Endodermal cell (in vitro differentiated cells): ENCODE results near the gene TSPAN15. TPM values are rescaled to one million over a fixed set of nuclear protein-coding genes. Genes with fewer than 3 reads are reported as not detected.

Experiments used
- DNase-seq: peaks from one replicate; pipeline ENCODE4 v3.0.0-alpha.2; 2017
- H3K27ac ChIP-seq: 2 replicates; pipeline ENCODE4 v1.5.1; 2013; ENCODE audit warnings: mild to moderate bottlenecking, low read depth, low read length, moderate library complexity
- H3K27me3 ChIP-seq: 2 replicates; pipeline ENCODE4 v1.6.1; 2013; ENCODE audit warnings: mild to moderate bottlenecking, low read length, moderate library complexity; ENCODE audit not compliant: insufficient read depth, control insufficient read depth, poor library complexity, severe bottlenecking
- H3K36me3 ChIP-seq: 2 replicates; pipeline ENCODE4 v1.7.0; 2013; ENCODE audit warnings: mild to moderate bottlenecking, low read length, moderate library complexity; ENCODE audit not compliant: control insufficient read depth, insufficient read depth
- H3K4me1 ChIP-seq: one replicate; pipeline ENCODE4 v1.7.0; 2013; ENCODE audit warnings: low read length; ENCODE audit not compliant: control insufficient read depth, insufficient read depth
- H3K4me3 ChIP-seq: 2 replicates; pipeline ENCODE4 v1.5.1; 2013; ENCODE audit warnings: mild to moderate bottlenecking, low read length, moderate library complexity
- H3K9ac ChIP-seq: 2 replicates; pipeline ENCODE4 v1.6.1; 2013; ENCODE audit warnings: mild to moderate bottlenecking, low read length, moderate library complexity; ENCODE audit not compliant: poor library complexity, severe bottlenecking; ENCODE audit errors: extremely low read depth
- H3K9me3 ChIP-seq: 2 replicates; pipeline ENCODE4 v1.6.1; 2013; ENCODE audit warnings: mild to moderate bottlenecking, low read length, moderate library complexity; ENCODE audit not compliant: control insufficient read depth
- H3K27ac Mint-ChIP-seq: 2 replicates; pipeline ENCODE4 v1.8.0; 2020; ENCODE audit warnings: mixed read lengths
- H3K27me3 Mint-ChIP-seq: 2 replicates; pipeline ENCODE4 v1.8.0; 2021; ENCODE audit warnings: mild to moderate bottlenecking, mixed read lengths; ENCODE audit not compliant: insufficient read depth
- H3K36me3 Mint-ChIP-seq: 2 replicates; pipeline ENCODE4 v1.8.0; 2020; ENCODE audit warnings: low read depth, mixed read lengths
- H3K4me1 Mint-ChIP-seq: 2 replicates; pipeline ENCODE4 v1.8.0; 2020; ENCODE audit warnings: mixed read lengths
- H3K4me3 Mint-ChIP-seq: 2 replicates; pipeline ENCODE4 v1.8.0; 2020; ENCODE audit warnings: mild to moderate bottlenecking, moderate library complexity, mixed read lengths
- H3K9me3 Mint-ChIP-seq: 2 replicates; pipeline ENCODE4 v1.8.0; 2020; ENCODE audit warnings: mild to moderate bottlenecking, mixed read lengths
- WGBS, 2 experiments: methylation state at CpG; one replicate each; pipeline versions ENCODE4 v1.1.5 to v1.1.7; 2013; ENCODE audit warnings: missing lambda C conversion rate in 2 of 2, mixed read lengths in 1 of 2; ENCODE audit not compliant: insufficient coverage in 1 of 2, insufficient read length in 1 of 2; 5-methylcytosine and 5-hydroxymethylcytosine counted together
- total RNA-seq, 2 donors: library from RNA; stranded (reverse); fragmentation: NEBNext Ultra II Directional in 1 of 2; extraction: Animal tissue kit (Norgen Biotek cat#: 25700) in 1 of 2; gene quantifications; 2 replicates in 1 of 2; 3 replicates in 1 of 2; pipeline ENCODE4 v1.2.1, GENCODE V29; 2021
- TF ChIP-seq, protein P1 (sequence below): fragments of 200-600 bp; sonication (generic); conservative IDR thresholded peaks from 2 replicates; pipeline ENCODE4 v1.5.0; 2021; ENCODE audit warnings: antibody characterized with exemption, mild to moderate bottlenecking

The TSPAN15 gene
- total RNA-seq, 2 donors from 2014 or later = 10.1 to 15.8 TPM

DNA sequence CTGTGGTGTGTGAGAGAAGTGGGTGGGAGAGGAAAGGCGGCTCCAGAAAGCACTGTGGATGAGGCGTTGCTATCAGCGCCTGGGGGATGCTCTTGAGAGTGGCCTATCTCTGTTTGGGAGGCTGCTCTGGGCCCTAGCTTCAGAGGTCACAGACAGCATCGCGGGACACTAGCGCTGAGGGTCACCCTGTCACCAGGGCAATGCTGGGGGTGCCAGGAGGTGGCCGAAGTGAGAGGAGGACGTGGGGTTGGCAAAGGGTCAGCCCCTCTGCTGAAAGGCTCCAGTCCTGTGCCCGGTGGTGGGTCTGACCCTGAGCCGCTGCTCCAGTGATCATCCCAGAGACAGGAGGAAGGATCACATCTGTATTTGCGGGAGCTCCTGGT lies 31.5 kb upstream of the TSPAN15 start:
- H3K27me3 ChIP-seq = no peaks in the 10 kb centered on the region

DNA sequence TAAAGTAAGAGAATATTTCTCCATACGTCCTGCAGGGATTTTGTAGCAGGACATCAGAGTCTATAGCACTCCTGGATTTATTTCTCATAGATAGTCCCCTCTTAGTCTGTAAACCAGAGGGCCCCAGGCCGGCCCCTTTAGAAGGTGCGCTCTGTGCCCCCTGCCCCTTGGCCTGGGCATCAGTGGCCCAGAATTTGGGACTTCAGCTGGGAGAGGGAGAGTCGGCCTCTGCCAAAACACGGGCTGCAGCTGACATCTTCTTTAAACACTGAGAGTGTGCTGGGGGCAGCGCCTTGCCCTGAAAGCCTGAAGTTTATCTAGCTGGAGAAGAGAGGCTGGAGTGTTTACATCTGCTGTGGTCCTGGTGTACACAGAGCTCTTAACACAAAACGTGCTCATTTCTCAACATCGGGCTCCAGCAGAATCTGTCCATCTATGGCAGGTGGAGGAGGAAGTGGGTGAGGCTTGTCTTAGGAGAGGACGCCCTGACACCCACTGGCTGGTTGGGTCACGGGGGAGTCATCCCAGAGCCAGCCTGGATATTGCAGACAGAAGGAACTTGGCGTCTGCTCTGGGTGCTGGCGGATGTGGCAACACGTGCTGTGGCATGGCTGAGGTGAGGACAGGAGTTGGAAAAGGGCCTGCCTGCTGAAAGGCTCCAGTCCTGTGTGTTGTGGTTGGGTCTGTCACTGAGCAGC lies 29.5 kb upstream of the TSPAN15 start:
- Mint-ChIP-seq H3K4me3 (no peak overlapping the region), H3K27me3 (peaks cover 10% of the 10 kb centered on the region), H3K27ac (no peak overlapping the region), H3K36me3 (no peaks in the 10 kb centered on the region), H3K9me3 (no peaks in the 10 kb centered on the region), H3K4me1 (peaks cover 9% of the 10 kb centered on the region)
- TF ChIP-seq, protein P1, sequence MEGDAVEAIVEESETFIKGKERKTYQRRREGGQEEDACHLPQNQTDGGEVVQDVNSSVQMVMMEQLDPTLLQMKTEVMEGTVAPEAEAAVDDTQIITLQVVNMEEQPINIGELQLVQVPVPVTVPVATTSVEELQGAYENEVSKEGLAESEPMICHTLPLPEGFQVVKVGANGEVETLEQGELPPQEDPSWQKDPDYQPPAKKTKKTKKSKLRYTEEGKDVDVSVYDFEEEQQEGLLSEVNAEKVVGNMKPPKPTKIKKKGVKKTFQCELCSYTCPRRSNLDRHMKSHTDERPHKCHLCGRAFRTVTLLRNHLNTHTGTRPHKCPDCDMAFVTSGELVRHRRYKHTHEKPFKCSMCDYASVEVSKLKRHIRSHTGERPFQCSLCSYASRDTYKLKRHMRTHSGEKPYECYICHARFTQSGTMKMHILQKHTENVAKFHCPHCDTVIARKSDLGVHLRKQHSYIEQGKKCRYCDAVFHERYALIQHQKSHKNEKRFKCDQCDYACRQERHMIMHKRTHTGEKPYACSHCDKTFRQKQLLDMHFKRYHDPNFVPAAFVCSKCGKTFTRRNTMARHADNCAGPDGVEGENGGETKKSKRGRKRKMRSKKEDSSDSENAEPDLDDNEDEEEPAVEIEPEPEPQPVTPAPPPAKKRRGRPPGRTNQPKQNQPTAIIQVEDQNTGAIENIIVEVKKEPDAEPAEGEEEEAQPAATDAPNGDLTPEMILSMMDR = no peak
- Histone ChIP-seq H3K27me3 (no peaks in the 10 kb centered on the region), H3K36me3 (no peaks in the 10 kb centered on the region), H3K4me3 (no peak overlapping the region), H3K9ac (no peak overlapping the region), H3K27ac (no peak overlapping the region), H3K4me1 (no peaks in the 10 kb centered on the region), H3K9me3 (no peaks in the 10 kb centered on the region)
- DNase-seq = no peak
- WGBS, 2 experiments = 89 to 96% methylated on average over 8 to 13 of the region's 13 CpGs

More for the DNA sequence above, 31.5 kb upstream of the TSPAN15 start:
- 82 to 84% methylated on average over 8 to 10 of the region's 11 CpGs for whole genome bisulfite sequencing, 2 experiments
- H3K9ac ChIP-seq = no peak overlapping the region
- no peak overlapping the region for H3K27ac Mint-ChIP-seq
- TF ChIP-seq, protein P1 = no peak
- no peaks in the 10 kb centered on the region for H3K36me3 Mint-ChIP-seq
- no peaks in the 10 kb centered on the region for H3K9me3 Mint-ChIP-seq
- H3K4me1 ChIP-seq = no peaks in the 10 kb centered on the region
- H3K4me1 Mint-ChIP-seq = peaks cover 9% of the 10 kb centered on the region
- H3K9me3 ChIP-seq = no peaks in the 10 kb centered on the region
- H3K27me3 Mint-ChIP-seq = peaks cover 10% of the 10 kb centered on the region
- H3K27ac ChIP-seq = no peak overlapping the region
- H3K4me3 Mint-ChIP-seq = no peak overlapping the region
- no peaks in the 10 kb centered on the region for H3K36me3 ChIP-seq
- H3K4me3 ChIP-seq = no peak overlapping the region
- DNase-seq = no peak

DNA sequence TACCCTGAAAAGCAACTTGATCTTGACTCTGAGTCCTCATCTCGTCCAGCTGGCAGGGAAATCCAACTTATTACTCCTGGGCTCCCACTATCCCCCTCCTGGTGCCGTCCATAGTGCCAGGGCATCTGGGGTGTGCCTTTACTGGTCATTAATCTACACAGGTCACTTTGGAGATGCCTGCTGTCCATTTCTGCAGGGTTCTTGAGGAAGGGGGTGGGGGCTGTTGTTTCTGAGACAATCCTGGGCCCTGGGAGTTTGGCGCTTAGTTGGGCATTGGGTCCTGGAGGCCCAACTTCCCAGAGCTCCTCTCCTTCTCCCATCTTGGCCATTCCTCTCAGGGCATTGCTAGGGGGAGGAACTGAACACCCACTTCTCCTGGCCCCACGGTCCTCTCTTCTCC lies 28.6 kb upstream of the TSPAN15 start:
- no peaks in the 10 kb centered on the region for H3K36me3 Mint-ChIP-seq

More for the DNA sequence above, 28.6 kb upstream of the TSPAN15 start:
- TF ChIP-seq, protein P1 = no peak
- Histone ChIP-seq H3K27ac (no peak overlapping the region), H3K36me3 (no peaks in the 10 kb centered on the region), H3K9ac (no peak overlapping the region), H3K27me3 (no peaks in the 10 kb centered on the region), H3K4me3 (no peak overlapping the region), H3K9me3 (no peaks in the 10 kb centered on the region), H3K4me1 (no peaks in the 10 kb centered on the region)
- no peaks in the 10 kb centered on the region for H3K9me3 Mint-ChIP-seq
- WGBS, 2 experiments = 83 to 88% methylated on average over 3 to 4 of the region's 4 CpGs
- H3K27ac Mint-ChIP-seq = no peak overlapping the region
- peaks cover 8% of the 10 kb centered on the region for H3K4me1 Mint-ChIP-seq
- no peak overlapping the region for H3K4me3 Mint-ChIP-seq
- H3K27me3 Mint-ChIP-seq = peaks cover 10% of the 10 kb centered on the region
- no peak for DNase-seq
